Lower leg skin (tissue), 3 donors: Measurements from ENCODE around the gene ZNF341.

ENCODE experiments used
- CTCF ChIP-seq, 3 donors: fragments of 450-650 bp; IDR thresholded peaks; one replicate each; pipeline ENCODE4 v1.5.1; 2016; ENCODE audit warnings: antibody characterized with exemption in 3 of 3, mild to moderate bottlenecking in 3 of 3, moderate library complexity in 2 of 3
- POLR2A ChIP-seq, 2 donors: fragments of 450-650 bp; IDR thresholded peaks; one replicate each; pipeline ENCODE4 v1.6.1; 2016 to 2017; ENCODE audit warnings: antibody characterized with exemption in 2 of 2, mild to moderate bottlenecking in 1 of 2, moderate library complexity in 1 of 2

DNA sequence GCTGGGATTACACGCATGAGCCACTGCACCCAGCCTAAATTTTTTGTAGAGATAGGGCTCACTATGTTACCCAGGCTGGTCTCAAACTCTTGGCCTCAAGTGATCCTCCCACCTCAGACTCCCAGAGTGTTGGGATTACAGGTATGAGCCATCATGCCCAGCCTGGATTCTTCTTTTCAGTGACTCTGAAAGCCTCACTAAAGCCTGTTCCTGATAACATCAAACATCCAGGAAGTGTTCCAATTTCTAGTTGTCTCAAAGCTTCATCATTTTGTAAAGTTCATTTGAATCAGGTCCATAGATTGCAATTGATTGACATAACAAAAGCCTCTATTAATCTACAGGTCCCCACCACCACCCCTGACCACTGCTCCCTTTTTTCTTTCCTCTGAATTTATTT, 50.1 kb downstream of the ZNF341 start:
- TF ChIP-seq CTCF (IDR thresholded peaks at IDR 0.05) (no peak), POLR2A (IDR thresholded peaks at IDR 0.05) (no peak)
